GM19452 (cell line): Measurements from ENCODE around the gene BBS9.
"Not testable (repeated sequence)": the region's sequence is repeated elsewhere in the genome, so short reads cannot be mapped to it uniquely, and the experiment has no call there.

Source experiments
- ATAC-seq: cut with Tn5 transposase; IDR thresholded peaks from one replicate; pipeline ENCODE4 v1.9.1; 2021; ENCODE audit not compliant: unreplicated experiment

The BBS9 gene

GRCh38 chr7:33271839-33272371 is 142.5 kb downstream of the BBS9 start:
- not testable (repeated sequence) for ATAC-seq

GRCh38 chr7:33273356-33273755 is 144.0 kb downstream of the BBS9 start:
- no peak for ATAC-seq

- ATAC-seq = no peak
These were observed 147.0 kb downstream of the BBS9 start for GRCh38 chr7:33276325-33276724.

- no peak for ATAC-seq
These were observed 147.4 kb downstream of the BBS9 start for GRCh38 chr7:33276729-33277128.

GRCh38 chr7:33278095-33278494 is 148.7 kb downstream of the BBS9 start:
- no peak for ATAC-seq

- ATAC-seq = no peak
These were observed 157.1 kb downstream of the BBS9 start for GRCh38 chr7:33286501-33286900.

GRCh38 chr7:33287738-33288137 is 158.4 kb downstream of the BBS9 start:
- ATAC-seq = no peak

GRCh38 chr7:33298848-33299247 is 169.5 kb downstream of the BBS9 start:
- ATAC-seq = no peak

GRCh38 chr7:33299425-33299824 is 170.1 kb downstream of the BBS9 start:
- ATAC-seq = no peak

- ATAC-seq = no peak
These were observed 170.8 kb downstream of the BBS9 start for GRCh38 chr7:33300131-33300530.

GRCh38 chr7:33300742-33301141 is 171.4 kb downstream of the BBS9 start:
- no peak for ATAC-seq

- not testable (repeated sequence) for ATAC-seq
These were observed 174.7 kb downstream of the BBS9 start for GRCh38 chr7:33303978-33304557.

- no peak for ATAC-seq
These were observed 177.8 kb downstream of the BBS9 start for GRCh38 chr7:33307205-33307604.

GRCh38 chr7:33310546-33310945 is 181.2 kb downstream of the BBS9 start:
- no peak for ATAC-seq

- no peak for ATAC-seq
These were observed 196.6 kb downstream of the BBS9 start for GRCh38 chr7:33325754-33326484.

- ATAC-seq = no peak
These were observed 197.1 kb downstream of the BBS9 start for GRCh38 chr7:33326485-33326848.

GRCh38 chr7:33327427-33327826 is 198.1 kb downstream of the BBS9 start:
- no peak for ATAC-seq

GRCh38 chr7:33334349-33334748 is 205.0 kb downstream of the BBS9 start:
- ATAC-seq = no peak

GRCh38 chr7:33336820-33337219 is 207.5 kb downstream of the BBS9 start:
- ATAC-seq = no peak

- no peak for ATAC-seq
These were observed 209.9 kb downstream of the BBS9 start for GRCh38 chr7:33339074-33339790.

- no peak for ATAC-seq
These were observed 216.7 kb downstream of the BBS9 start for GRCh38 chr7:33346055-33346454.

GRCh38 chr7:33350577-33350976 is 221.2 kb downstream of the BBS9 start:
- no peak for ATAC-seq
